HCEC 1CT (cell line): ENCODE data around the gene DOCK2.

ENCODE experiments used
- DNase-seq: peaks from one replicate; pipeline ENCODE4 v3.0.0-alpha.2; 2017

Gene DOCK2

DNA sequence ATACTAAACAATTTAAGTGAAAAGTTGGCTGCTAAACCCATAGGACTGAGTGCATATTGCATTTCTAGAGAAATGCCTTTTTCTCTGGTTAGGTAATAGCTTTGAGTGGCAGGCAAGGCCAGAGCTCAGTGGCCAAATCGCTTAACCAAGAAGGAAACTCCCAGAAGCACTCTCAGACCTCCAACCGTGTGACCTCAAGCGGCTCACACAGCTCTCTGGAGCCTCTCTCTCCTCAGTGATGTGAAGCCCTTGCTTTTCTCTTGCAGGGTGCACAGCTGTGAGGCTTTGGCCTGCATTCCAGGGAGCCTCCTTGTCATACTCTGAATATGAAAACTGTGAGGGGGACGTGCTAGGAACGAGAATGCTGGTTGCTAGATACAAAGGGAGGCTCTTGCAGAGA, 236.6 kb downstream of the DOCK2 start:
- DNase-seq: no peak

DNA sequence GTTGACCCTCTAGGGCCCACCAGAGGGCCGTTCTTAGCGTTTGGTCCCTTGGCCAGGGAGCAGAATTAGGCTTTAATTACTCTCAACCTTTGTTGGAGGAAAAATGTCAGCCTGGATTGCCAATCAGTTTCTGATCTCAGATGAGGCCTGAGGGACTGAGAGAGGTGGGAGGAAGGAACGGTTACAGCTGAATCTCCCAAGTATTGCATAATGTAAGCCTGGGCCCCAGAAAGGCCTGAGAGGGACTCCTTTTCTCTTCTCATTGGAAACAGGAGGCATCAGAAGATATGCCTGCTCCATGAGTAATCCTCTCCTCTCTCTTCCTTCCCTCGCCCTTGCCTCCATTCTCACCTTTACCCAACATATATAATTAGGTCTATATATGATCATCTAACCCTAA, 237.5 kb downstream of the DOCK2 start:
- no peak for DNase-seq

DNA sequence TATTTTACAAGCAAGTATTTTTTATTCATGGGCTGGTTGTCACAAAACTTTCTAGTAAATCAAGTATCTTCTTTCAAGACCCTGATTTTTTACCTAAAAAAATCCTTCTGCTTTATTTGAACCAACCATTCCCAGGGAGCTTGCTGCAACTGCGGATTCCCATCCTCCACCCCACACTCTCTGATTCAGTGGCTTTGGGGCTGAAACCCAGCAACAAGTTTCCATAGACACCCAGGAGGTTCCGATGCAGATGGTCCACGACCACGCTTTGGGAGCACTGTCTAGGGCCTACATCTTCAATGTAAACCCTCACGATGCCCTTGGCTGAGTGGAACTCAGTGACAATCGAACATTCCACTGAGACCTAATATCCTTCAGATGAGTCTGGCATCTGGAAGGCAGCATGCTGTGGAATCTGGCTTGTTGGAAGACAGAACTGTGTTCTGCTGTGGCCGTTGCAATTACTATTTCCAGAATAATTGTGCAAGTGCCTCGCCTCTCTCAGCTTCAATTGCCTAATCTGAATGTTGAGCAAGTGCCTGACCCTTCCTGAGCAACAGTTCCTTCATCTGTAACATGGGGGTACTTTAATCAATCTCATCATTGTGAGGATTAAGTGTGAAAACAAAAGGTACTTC, 238.1 kb downstream of the DOCK2 start:
- DNase-seq: peak; percentile 52

DNA sequence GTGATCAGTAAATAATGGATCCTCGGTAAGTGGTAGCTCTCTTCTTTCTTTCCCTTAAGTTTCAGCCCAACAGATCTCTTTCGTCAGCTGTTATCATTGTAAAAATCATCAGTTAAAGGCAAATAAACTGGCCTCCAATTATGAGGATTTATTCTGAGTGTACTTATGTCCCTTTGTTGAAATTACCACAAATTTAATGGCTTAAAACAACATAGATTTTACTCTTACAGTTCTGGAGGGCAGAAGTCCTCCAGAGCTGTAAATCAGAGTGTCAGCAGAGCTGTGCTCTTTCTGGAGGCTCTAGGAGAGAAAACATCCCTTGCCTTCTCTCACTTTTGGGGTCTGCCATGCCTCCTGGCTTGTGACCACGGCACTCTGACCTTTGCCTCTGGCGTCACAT, 238.7 kb downstream of the DOCK2 start:
- no peak for DNase-seq

DNA sequence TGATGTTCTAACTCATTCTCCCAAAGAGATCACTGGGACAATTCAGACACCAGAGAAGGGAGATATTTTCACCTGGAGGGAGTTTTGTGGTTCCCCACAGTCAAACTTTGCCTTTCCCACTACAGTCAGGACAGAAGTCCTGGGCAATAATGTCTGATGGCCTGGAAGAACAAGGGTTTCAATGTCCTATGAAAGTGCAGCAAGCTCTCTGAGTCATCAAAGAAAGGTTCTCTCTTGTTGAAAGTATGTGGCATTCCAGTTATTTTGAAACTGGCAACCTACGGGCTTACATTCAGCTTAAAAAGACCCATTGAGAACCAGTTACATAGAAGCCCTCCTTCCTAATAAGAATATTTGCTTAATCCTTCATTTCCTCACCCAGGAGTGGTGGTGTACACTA, 239.3 kb downstream of the DOCK2 start:
- peak; percentile 52 for DNase-seq

DNA sequence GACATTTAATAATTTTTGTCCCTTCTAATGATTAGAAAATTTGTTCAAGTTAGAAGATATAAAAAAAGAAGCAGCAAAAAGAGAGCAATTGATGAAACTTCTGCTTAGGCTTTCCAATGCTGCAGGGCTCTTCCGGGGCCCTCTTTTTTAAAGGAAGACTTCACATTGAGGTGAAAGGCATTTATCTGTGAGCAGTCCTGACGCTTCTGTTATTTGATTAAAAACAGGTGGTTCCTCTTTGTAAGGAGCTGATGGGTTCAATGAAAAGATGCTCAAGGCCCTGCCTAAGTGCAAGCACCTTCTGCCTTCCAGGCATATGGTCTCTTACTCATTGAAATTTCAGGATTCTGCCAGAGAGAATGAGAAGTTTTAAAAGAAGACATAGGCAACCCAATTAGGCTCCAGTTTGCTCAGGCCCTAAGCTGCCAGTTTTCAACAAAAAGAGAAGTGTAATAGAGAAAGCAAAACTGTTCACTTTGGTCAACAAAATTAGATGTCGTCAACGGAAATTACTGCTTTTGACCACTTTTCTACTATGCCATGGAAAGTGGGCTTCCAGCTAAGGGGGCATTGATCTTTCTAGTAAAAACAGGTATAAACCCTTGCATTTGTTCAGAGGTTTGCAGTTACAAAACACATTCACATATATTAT, 243.1 kb downstream of the DOCK2 start:
- DNase-seq: no peak

DNA sequence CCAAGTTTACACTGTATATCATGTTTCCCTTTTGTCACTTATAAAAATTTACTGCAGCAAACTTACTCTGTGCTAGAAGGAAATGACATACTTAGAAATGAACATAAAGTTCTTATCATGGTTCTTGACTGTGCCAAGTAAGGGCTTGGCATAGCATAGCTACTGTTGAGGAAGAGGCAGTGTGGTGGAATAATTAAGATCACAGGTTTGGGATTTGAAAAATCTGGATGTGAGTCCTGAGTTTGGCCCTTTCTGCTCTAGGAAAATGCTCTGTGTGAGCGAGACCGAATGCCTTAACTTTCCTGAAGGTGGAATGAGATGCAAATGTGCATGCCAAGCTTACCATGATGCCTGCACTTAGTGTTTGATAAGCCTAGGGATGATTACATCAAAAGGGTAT, 243.7 kb downstream of the DOCK2 start:
- DNase-seq: no peak

DNA sequence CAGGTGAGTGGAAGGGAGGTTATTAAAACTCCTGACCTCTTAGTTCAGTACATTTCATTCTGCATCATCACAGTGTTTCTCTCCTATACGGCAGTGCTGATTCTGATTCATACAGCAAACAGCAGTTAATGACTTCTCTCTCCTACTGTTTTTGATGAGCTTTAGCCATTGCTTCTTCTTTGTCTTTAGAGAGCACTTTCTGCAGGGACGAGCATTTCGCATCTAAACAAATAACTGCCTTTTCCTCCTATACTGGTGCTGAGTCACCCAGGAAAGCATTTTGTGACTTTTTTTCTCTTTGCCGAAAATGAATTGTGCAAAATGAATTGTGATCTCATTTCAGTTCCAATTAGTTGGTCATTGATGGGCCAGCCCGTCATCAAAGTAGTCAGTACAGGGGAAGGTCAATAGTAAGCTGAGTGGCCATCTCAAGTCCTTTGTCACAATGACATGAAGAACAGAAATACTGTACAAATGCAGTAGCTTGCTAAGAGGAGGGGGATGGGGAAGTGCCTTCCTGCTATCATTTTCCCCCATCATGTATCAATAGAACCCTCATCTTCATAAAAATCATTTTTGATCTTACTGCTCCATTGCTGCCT, 244.7 kb downstream of the DOCK2 start:
- DNase-seq: no peak

DNA sequence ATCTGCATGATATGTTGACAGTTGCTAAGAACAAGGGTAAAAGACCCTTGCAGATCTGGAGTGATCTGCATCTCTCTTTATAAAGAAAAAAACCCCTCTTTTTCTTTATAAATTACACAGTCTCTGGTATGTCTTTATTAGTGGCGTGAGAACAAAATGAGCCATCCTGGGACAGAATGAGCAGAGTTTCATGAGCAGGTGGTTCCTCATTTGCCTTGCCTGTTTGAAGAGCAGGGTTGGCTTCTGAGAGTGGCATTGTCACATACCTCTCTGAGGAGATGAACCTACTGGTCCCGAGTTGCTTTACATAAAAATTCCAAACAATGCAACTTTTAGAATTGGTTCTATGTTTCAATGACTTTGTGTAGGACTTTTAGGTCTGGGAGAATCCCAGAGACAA, 249.0 kb downstream of the DOCK2 start:
- DNase-seq: no peak

DNA sequence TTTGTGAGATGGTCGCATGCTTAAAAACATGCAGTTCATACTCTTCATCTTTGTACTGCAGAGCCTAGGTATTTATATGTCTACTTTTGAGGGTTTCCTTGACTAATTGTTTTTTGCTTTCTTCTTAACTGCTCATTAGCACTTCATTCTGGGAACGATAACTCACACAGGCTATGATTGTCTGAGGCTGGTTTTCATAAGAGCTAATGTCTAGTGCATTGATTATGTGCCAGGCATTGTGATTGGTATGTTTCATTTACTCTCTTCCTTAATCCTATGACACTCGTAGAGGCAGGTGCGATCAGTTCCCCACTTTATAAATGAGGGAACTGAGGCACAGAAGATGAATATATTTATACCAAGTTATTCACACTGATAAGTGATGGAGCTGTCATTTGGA, 249.6 kb downstream of the DOCK2 start:
- DNase-seq: no peak

DNA sequence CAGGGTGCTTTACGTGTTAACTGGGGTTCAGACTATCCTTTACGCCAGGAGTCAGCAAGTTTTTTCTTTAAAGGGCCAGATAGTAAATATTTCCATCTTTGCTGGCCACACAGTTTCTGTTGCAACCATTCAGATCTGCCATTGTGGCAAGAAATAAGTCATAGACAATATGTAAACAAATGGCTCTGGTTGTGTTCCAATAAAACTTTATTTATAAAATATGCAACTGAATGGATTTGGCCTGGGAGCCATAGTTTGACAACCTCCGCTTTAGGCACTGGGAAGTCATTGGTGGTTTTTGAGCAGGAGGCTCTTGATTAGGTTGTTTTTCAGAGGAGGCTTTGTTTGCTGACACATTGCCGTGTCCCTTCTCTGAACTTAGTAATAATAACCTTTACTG, 252.5 kb downstream of the DOCK2 start:
- no peak for DNase-seq

DNA sequence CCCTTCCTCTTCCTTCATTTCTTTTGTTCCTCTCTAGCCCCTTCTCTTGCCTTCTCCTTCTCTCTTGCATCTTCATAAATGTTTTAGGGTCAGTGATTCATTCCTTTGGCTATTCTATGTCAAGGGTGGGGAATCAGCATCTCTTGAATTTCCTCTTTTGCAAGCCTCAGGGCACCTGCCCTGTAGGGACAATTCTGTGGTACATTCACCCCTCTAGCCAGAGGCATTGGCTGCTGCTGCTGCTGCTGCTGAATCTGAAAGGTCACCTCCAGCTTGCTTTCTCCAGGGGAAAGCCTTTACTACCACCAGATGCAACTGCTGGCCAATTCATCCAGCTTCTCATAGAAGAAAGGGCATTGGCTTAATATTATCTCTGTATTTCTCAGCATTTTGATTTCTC, 255.9 kb downstream of the DOCK2 start:
- DNase-seq: no peak

DNA sequence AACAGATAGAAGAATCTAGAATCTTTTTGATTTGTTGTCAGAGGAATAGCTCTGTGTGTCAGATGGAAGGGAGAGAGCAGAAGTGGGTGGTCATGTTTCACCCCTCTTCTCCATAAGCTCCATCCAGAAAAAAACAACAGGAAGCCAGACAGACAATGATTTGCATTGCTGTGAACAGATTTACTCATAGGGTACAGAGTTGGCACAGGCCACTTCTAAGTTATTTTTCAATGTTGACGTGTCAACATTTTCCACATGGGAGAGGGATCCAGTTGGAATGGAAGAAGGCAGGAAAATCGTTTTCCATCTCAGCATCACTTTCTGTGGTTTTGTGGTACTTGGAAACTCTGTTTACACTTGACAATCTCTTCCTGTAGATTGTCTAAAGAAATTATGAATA, 256.5 kb downstream of the DOCK2 start:
- peak; percentile 39 for DNase-seq

DNA sequence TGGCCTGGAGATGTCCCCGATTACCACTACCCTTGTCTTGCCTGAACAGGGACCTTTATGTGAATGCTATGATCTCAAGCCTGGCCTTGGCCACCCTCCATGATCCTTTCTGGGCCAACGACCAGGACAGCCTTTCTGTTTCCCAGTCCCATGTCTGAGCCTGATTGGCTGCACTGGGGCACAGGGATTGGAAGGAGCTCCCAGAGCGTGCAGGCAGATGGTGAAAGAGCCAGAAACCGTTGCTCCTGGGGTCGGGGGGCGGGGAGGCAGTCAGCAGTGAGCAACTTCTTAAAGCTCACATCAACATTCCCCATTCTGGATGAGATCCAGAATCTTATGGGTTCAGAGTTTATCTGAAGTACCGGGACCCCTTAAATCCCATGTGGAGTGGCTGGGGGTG, 258.9 kb downstream of the DOCK2 start:
- no peak for DNase-seq

DNA sequence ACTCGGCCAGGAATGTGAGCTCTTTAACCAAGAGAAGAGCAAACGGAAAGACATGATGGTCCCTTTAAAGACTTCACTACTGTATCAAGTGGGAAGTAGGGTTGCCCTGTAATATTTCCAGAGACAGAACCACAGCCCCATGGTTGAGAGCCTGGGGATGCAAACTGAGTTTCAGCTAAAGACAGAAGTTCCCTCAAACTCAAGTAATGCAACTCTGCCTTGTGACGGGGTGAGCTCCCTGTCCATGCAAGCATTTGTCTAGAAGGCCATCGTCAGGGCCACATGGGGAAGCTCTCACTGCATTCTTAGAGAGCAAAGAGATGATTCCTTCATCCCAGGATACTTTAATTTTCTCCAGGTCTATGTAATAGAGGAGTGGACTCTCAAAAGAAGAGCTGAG, 260.4 kb downstream of the DOCK2 start:
- DNase-seq: no peak

DNA sequence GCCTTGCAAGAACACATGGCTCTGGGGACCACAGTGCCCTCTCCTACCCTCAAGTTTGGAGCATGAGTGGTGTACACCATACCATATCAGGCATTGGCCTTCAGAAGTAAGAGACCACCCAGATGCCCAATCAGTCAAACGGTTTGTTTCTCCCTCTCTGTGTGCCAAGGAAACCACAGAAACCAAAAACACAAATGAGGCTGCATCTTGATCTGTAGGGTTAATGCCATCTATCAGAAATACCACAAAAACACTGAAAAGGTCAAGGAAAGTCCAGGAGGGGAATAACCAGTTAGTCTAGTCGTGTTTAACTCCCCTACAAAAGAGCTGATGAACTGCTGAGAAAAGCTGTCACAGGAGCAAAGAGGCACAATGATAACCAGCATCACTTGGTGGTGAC, 264.8 kb downstream of the DOCK2 start:
- no peak for DNase-seq

DNA sequence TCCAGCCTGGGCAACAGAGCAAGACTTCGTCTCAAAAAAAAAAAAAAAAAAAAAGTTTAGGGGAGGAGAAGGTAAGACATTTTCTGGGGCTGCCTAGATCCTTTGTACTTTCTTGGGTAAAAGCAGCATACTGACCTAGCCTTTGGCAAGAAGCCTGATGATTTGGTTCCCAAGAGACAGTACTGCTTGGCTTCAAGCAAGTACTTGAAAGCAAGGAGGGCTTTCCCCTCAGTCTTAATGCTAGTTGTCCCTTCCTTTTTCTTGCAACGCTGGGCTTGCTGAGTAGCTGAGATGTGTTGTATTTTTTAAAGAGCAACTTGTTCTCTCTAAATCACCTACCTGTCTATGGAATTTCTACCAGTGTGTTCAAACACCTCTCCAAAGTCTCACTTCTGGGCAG, 267.0 kb downstream of the DOCK2 start:
- DNase-seq: no peak

DNA sequence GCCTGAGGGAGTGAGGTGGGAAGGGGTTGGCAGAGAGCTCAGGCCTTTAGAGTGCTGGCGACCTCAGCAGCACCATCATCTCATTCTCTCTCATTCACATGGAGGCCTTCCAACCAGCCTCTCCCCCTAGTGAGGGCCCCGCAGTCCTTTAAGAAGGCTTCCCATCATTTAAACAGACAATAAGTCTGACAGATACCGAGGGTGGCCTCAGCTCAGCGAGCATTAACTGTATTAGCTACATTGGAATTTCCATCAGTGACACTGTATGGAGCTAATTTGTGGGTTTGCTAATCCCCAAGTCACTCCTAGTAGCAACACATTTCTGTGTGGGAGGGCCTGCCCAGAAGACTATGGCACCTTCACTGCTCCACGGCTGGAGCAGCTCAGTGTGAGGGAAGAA, 267.4 kb downstream of the DOCK2 start:
- DNase-seq: no peak

DNA sequence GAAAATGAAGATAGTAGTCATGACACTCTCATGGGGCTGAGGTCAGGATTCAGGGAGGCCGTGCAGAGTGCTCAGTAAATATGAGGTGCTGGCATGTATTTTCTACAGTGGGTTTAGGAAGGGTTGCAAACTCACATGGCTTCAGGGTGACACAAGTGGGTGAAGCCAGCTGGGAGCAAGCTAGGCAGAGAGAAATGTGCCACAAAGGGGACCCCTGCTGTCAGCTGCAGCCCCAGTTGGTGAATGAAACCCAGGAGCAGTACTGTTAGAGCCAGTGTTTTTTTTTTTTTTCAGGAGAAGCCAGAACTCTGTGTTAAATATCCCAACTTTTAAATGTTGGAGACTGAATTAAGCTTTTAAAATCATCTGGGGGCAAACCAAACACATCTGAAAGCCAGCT, 267.9 kb downstream of the DOCK2 start:
- no peak for DNase-seq

DNA sequence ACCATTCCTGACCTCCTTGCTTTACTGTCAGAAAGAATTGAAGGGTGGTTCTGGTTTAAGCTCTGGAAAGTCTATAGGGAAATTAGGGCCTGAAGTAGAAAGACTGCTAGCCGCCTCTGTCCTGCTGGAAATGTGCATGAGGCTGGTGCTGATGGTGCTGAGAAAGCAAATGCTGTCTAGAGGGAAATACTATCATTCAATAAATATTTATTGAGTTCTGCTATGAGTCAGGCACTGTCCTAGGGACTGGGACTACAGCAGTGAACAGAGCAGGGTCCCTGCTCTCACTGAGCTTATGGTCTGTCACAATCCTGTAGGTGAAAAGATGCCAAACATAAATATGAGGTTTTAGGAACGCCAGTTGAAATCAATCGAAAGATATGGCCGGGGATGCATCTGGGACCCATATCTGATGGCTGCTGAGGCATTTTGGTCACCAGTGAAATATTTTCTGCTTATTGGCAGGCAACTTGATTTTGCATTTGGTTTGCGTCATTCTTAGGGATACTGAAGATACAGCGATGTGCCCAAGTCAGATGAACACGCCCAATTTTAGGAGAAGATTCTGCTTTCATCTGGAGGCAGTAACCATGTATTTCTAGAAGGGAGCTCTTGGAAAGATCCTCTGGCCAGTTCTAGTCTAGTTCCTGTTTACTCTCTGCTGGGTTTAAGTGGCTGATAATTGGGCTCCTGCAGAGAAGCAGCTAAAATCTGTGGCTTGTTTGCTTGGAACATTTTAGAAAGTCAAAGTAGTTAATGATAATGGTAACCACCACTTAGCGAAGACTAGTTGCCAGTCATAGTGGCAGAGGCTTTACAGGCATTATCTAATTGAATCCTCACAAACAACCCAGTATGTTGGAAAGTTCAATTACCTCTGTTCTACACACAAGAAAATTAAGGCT, 269.9 kb downstream of the DOCK2 start:
- no peak for DNase-seq

DNA sequence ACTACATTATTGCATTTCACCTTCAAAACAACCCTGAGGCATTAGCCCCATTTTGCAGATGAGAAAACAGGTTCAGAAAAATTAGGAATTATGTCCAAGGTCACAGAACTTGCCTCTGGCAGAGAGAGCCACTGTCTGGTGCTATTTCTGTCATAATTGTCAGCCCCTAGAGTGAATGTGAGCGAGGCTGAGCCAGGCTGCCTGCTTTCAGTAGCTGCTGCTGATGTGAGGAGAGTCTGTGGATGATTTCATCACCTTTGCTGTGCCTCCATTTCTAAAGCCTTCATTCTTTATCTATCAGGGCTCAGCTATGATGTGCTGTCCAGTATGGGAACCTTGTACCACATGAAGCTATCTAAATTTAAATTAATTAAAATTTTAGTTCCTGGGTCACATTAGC, 271.8 kb downstream of the DOCK2 start:
- DNase-seq: no peak

DNA sequence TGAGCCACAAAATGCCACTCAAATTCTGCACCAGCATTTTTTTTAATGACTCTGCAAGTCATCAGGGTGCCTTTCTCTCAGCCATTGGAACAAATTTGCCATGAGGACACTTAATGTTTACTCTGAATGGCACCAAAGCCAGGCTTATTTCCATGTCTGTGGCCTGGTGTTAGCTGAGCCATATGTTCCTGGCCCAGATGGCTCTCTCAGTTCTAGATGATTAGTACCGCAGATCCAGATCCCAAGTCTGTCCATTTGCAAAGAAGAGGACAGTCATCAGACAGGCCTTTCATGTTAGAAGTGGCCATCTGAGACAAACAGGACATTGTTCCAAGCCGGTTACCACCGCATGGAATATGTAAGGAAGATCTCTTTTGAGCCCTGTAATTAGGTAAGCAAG, 272.9 kb downstream of the DOCK2 start:
- DNase-seq: no peak

DNA sequence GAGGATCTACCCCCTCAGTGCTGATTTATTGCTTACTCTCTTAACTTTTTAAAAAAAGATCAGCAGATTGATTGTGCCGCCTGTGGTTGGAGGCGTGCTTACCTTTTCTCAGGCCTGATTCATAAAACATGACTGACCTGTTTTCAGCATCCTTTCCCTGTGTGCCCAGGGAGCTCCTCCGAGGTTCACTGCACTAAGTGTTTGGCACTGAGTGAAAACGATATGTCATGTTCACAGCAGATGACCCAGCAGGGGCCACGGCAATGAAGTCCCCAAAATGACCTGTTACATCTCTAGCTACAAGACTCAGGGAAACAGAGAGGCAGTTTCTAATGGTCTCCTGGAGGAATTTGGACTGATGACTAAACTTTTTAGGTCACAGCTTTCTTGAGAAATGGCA, 273.3 kb downstream of the DOCK2 start:
- DNase-seq: no peak
